Chondrocyte (in vitro differentiated cells): ENCODE results near the gene PBX1. TPM values are rescaled to one million over a fixed set of nuclear protein-coding genes. Genes with fewer than 3 reads are reported as not detected.

Experiments
- DNase-seq: peaks from one replicate; pipeline ENCODE4 v3.0.0; 2021; ENCODE audit warnings: mixed read lengths, low spot score
- H3K27ac Mint-ChIP-seq: one replicate; pipeline ENCODE4 v1.8.0; 2021; ENCODE audit warnings: mild to moderate bottlenecking, moderate library complexity, mixed read lengths; ENCODE audit not compliant: unreplicated experiment
- H3K27me3 Mint-ChIP-seq: 2 replicates; pipeline ENCODE4 v1.8.0; 2021; ENCODE audit warnings: low read depth, mixed read lengths
- H3K36me3 Mint-ChIP-seq: 2 replicates; pipeline ENCODE4 v1.8.0; 2021; ENCODE audit warnings: low read depth, mixed read lengths
- H3K4me1 Mint-ChIP-seq: 2 replicates; pipeline ENCODE4 v1.8.0; 2021; ENCODE audit warnings: low read depth, mild to moderate bottlenecking, mixed read lengths
- H3K4me3 Mint-ChIP-seq: one replicate; pipeline ENCODE4 v1.8.0; 2021; ENCODE audit warnings: mild to moderate bottlenecking, moderate library complexity, mixed read lengths; ENCODE audit not compliant: unreplicated experiment
- H3K9me3 Mint-ChIP-seq: 2 replicates; pipeline ENCODE4 v1.8.0; 2021; ENCODE audit warnings: low read depth, mixed read lengths
- total RNA-seq: library from RNA; stranded (reverse); gene quantifications from 3 replicates; pipeline ENCODE4 v1.2.1, GENCODE V29; 2021
- TF ChIP-seq, protein P1 (sequence below): fragments of 200-600 bp; sonication (generic); IDR thresholded peaks from 2 replicates; pipeline ENCODE4 v1.5.0; 2021; ENCODE audit warnings: antibody characterized with exemption, mild to moderate bottlenecking, moderate library complexity

The PBX1 gene
- total RNA-seq, 1 donor from 2014 or later, result 23.0 TPM

DNA sequence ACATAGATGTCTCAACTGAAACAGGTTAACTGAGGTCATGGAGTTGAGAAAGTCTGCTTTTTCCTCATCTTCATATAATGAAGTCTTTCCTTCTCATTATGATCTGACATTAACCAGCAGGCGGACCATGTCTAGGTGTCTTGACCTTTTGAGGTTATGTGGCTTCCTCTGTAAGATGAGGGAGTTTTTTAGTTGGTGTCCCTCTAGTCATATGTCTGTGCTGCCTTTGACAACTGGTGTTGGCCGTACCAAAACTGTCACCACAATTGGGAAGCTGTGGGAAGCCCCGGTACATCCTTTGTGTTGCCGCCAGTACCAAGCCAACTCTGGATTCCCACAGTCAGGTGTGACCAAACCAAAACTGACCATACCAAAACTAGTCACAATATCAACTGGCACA lies 105.1 kb downstream of the PBX1 start:
- DNase-seq, result no peak
- no peak overlapping the region for H3K4me3 Mint-ChIP-seq
- TF ChIP-seq, protein P1, sequence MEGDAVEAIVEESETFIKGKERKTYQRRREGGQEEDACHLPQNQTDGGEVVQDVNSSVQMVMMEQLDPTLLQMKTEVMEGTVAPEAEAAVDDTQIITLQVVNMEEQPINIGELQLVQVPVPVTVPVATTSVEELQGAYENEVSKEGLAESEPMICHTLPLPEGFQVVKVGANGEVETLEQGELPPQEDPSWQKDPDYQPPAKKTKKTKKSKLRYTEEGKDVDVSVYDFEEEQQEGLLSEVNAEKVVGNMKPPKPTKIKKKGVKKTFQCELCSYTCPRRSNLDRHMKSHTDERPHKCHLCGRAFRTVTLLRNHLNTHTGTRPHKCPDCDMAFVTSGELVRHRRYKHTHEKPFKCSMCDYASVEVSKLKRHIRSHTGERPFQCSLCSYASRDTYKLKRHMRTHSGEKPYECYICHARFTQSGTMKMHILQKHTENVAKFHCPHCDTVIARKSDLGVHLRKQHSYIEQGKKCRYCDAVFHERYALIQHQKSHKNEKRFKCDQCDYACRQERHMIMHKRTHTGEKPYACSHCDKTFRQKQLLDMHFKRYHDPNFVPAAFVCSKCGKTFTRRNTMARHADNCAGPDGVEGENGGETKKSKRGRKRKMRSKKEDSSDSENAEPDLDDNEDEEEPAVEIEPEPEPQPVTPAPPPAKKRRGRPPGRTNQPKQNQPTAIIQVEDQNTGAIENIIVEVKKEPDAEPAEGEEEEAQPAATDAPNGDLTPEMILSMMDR, result no peak
- peaks cover 2% of the 10 kb centered on the region for H3K9me3 Mint-ChIP-seq
- H3K4me1 Mint-ChIP-seq, result peaks cover 2% of the 10 kb centered on the region
- H3K27me3 Mint-ChIP-seq, result no peaks in the 10 kb centered on the region
- H3K36me3 Mint-ChIP-seq, result no peaks in the 10 kb centered on the region
- no peak overlapping the region for H3K27ac Mint-ChIP-seq

DNA sequence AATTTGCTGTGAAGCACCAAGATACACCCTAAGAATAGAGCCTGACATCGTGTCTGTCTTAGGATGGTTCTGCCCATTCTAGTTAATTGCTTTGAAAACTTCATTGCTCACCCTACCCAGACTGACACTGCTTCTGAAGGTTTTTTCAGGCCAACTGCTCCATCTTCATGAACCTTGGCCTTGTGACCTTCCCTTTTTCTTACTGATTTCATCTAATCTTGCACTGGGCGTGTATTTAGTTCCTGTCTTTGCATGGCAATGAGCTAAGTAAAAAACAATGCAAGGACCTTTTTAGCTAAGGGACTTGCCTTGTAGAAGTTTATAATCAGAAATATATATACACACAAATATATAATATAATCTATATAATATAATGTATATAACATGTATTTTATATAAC lies 108.0 kb downstream of the PBX1 start:
- H3K27ac Mint-ChIP-seq, result no peak overlapping the region
- peaks cover 2% of the 10 kb centered on the region for H3K36me3 Mint-ChIP-seq
- TF ChIP-seq, protein P1, result no peak

DNA sequence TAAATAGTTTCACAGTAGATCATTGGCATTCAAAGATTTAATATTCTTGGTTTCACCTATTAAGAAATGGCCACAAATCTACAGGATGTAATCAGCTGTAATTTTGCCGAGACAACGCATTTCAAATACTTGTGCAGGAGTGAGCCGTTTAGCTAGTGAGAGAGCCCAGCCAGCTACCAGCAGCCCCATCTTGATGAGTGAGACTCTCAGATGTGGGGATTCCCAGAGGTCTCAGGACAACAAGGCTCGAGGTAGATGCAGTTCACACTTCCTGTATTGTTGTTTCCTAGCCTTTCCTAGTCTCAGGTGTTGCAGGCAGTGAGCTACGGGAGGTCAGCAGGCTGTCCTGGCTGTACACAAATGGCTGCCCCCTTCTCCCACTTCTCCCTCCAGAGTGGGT lies 108.6 kb downstream of the PBX1 start:
- no peak overlapping the region for H3K27ac Mint-ChIP-seq
- peaks cover 2% of the 10 kb centered on the region for H3K36me3 Mint-ChIP-seq
- H3K27me3 Mint-ChIP-seq, result no peaks in the 10 kb centered on the region
- TF ChIP-seq, protein P1, result no peak
- peaks cover 7% of the 10 kb centered on the region for H3K9me3 Mint-ChIP-seq
- no peak overlapping the region for H3K4me3 Mint-ChIP-seq
- DNase-seq, result no peak
- H3K4me1 Mint-ChIP-seq, result peaks cover 2% of the 10 kb centered on the region

More for the DNA sequence above, 108.0 kb downstream of the PBX1 start:
- Mint-ChIP-seq H3K4me3 (no peak overlapping the region), H3K27me3 (no peaks in the 10 kb centered on the region), H3K4me1 (peaks cover 2% of the 10 kb centered on the region), H3K9me3 (peaks cover 7% of the 10 kb centered on the region)
- DNase-seq, result no peak

DNA sequence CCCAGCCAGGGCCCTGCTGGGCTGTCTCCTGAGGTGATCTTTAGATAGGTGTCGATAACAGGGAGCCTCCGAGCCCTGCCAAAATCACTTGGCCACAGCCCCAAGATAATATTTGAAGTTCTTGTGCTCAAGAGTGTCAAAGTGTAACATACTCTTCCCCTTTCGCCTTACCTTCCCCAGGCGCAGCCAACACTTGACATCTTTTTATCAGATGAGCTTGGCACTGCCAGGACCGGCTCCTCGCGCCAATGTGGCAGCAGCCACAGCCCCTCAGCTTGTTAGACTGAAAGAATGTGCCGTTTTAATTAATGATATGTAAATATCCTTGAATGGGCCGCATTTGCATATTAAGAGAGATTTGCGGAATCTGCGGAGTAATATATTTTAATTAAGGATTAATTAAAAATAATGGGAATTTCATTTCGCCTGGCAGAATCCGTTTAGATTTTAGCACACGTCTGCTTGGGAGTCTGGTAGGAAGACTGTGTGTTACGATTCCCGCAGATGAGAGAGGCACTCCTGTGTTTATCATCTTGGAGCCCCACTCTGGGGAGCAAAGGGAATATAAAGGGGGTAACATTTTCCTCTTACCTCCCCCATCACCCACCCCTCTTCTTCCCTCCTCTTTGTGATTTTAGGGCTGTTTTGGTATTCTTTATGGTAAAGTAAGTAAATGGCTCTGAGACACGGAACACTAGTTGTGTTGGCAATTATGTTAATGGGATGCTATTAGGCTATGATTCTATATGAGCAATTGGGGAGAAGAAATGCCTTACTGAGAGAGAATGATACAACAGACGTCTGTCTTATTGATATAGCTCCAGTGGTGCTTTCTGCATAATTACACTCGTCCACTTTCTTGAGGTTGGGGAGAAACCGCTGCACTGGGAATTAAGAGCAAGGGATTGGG lies 109.8 kb downstream of the PBX1 start:
- peaks cover 6% of the 10 kb centered on the region for H3K4me1 Mint-ChIP-seq
- TF ChIP-seq, protein P1, result no peak
- H3K9me3 Mint-ChIP-seq, result peaks cover 7% of the 10 kb centered on the region
- H3K27me3 Mint-ChIP-seq, result no peaks in the 10 kb centered on the region
- DNase-seq, result no peak
- peaks cover 2% of the 10 kb centered on the region for H3K36me3 Mint-ChIP-seq
- no peak overlapping the region for H3K27ac Mint-ChIP-seq
- H3K4me3 Mint-ChIP-seq, result no peak overlapping the region

DNA sequence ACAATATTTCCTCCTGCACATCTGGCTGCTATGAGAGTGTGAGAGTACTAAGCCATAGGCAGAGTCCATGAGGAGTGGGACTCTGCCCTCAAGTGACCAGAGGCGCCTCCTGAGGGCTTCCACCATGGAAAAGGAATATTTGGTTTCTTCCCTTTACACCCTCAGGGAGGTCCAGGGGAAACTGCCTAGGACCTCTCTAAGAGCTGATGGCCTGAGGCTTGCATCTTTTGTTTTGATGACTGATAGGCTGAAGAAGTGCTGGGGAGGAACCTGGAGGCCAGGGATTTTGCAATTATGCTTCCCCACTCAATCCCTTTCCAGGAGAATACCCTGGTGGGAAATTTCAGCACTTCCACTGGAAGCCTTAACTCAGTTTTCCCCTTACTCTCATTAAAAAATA lies 111.0 kb downstream of the PBX1 start:
- no peak for DNase-seq
- H3K9me3 Mint-ChIP-seq, result peaks cover 7% of the 10 kb centered on the region
- H3K27me3 Mint-ChIP-seq, result no peaks in the 10 kb centered on the region
- TF ChIP-seq, protein P1, result no peak
- no peak overlapping the region for H3K4me3 Mint-ChIP-seq
- H3K36me3 Mint-ChIP-seq, result peaks cover 2% of the 10 kb centered on the region
- H3K4me1 Mint-ChIP-seq, result peaks cover 3% of the 10 kb centered on the region
- no peak overlapping the region for H3K27ac Mint-ChIP-seq
